SK-N-MC (cell line): ENCODE measurements around the gene NRARP.

ENCODE experiments used
- EZH2 ChIP-seq: fragments of 200-600 bp; sonication (generic); IDR thresholded peaks from one replicate; pipeline ENCODE4 v1.6.1; 2017; ENCODE audit warnings: antibody characterized with exemption
- FOXP2 ChIP-seq: optimal IDR thresholded peaks from 2 replicates; pipeline ENCODE3; 2011; ENCODE audit warnings: mild to moderate bottlenecking, moderate library complexity; ENCODE audit not compliant: insufficient read depth; ENCODE audit errors: extremely low read length, control extremely low read depth
- POLR2AphosphoS5 ChIP-seq: IDR thresholded peaks from 2 replicates; pipeline ENCODE4 v1.6.1; 2012; ENCODE audit warnings: mild to moderate bottlenecking, low read depth, low read length, borderline replicate concordance

DNA sequence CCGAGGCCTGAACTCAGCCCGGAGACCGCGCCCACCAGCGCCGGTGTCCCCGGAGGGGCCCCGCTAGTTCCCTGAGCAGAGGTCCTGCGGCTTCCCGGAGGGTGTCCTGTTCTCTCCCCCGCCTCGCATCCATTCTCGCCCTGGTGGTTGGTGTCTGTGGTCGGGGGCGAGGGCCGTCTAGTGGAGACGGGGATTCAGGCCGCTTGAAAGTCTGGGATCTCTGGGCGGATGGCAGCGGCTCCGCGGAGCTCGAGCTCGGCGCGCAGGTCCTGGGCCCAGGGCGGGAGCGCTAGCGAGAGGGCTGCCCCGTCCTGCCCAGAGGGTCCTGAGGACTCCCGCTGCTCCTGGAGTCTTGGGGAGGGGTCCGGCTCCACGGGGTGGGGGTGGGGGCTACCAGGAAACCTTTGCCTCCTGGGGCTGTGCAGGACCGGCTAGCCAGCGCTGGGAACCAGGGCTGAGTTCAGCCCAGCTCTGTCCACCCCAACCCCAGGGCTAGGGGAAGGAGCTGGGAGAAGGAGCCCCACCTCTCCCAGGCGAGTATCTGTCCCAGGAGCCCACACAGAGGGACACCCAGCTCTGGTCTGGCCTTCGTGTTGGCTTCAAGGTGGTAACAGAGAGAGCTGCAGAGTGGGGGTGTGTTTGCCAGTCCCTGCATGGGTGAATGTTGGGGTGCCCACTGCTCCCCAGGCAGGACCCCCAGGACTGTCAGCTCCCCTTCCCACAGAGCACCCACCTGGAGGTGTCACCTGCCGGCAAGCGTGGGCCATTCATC lies 20.5 kb downstream of the NRARP start:
- TF ChIP-seq POLR2AphosphoS5, result no peak
- TF ChIP-seq EZH2, result no peak
- TF ChIP-seq FOXP2, result no peak
